Stomach (tissue), 4 donors: ENCODE data around the gene UBL3.

Source experiments
- POLR2AphosphoS5 ChIP-seq, 3 donors: sonication (generic); formaldehyde crosslinking; IDR thresholded peaks; one replicate each; pipeline ENCODE4 v1.6.1; 2016; ENCODE audit warnings: antibody characterized with exemption in 3 of 3
- TF ChIP-seq, protein P1 (sequence below), 7 experiments: fragments of 450-650 bp in 4 of 7; fragments of 200-600 bp in 3 of 7; sonication (generic) in 3 of 7; IDR thresholded peaks; one replicate each; pipeline ENCODE4 v1.5.1; 2016 to 2019; ENCODE audit warnings: antibody characterized with exemption in 7 of 7, control low read depth in 2 of 7, mild to moderate bottlenecking in 1 of 7

DNA sequence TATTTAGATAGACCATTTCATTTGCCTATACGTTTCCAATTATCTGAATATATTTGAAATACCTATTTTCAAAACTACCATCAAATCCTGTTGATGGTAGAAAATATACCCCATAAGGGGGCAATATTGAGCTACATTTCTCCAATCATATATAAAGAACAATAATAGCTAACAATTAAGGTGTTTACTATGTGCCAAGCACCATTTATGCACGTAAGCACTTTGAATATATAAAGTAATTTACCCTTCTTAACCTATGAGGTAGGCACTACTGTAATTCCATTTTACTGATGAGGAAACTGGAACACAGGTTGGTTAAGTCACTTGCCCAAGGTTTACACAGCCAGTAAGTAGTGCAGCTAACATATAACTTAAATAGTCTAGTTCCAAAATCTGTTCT, 79.2 kb downstream of the UBL3 start:
- TF ChIP-seq, protein P1, sequence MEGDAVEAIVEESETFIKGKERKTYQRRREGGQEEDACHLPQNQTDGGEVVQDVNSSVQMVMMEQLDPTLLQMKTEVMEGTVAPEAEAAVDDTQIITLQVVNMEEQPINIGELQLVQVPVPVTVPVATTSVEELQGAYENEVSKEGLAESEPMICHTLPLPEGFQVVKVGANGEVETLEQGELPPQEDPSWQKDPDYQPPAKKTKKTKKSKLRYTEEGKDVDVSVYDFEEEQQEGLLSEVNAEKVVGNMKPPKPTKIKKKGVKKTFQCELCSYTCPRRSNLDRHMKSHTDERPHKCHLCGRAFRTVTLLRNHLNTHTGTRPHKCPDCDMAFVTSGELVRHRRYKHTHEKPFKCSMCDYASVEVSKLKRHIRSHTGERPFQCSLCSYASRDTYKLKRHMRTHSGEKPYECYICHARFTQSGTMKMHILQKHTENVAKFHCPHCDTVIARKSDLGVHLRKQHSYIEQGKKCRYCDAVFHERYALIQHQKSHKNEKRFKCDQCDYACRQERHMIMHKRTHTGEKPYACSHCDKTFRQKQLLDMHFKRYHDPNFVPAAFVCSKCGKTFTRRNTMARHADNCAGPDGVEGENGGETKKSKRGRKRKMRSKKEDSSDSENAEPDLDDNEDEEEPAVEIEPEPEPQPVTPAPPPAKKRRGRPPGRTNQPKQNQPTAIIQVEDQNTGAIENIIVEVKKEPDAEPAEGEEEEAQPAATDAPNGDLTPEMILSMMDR (IDR thresholded peaks at IDR 0.05), result peak in 3 of 7 experiments; percentile 31 to 44 (median 39)
- no peak for TF ChIP-seq POLR2AphosphoS5 (IDR thresholded peaks at IDR 0.05)
